Medulla oblongata (tissue), 1 donor: ENCODE results near the gene CXCL1.

ENCODE experiments used
- DNase-seq: peaks from one replicate; pipeline ENCODE4 v3.0.0-alpha.2; 2015; ENCODE audit errors: extremely low spot score

Gene CXCL1

GRCh38 chr4:73851293-73851692 is 17.9 kb upstream of the CXCL1 start:
- no peak for DNase-seq

DNA sequence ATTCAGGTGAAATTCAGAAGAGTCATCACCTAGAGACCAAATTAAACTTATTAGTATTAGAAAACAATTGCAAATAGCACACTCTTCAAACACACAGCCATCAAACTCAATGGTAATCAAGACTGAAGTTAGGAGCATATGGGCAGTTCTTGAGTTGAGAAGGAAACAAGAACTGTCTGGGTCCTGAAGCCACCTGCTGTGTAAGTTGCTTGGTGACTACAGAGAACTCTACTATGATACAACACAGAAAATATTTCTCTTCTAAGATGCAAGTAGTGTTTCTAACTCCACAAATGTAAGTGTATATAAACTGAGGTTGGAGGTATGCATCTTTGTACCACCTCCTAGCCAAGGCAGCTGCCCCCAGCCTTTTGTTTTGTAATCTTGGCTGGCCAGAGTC is 16.4 kb upstream of the CXCL1 start:
- no peak for DNase-seq

- DNase-seq = no peak
Measured at GRCh38 chr4:73853246-73853704, 15.9 kb upstream of the CXCL1 start, which contains the start of gene PF4V1. Gene PF4V1 (plus strand): TSS chr4:73853296. CDS start chr4:73853363, 67 bp downstream.

DNA sequence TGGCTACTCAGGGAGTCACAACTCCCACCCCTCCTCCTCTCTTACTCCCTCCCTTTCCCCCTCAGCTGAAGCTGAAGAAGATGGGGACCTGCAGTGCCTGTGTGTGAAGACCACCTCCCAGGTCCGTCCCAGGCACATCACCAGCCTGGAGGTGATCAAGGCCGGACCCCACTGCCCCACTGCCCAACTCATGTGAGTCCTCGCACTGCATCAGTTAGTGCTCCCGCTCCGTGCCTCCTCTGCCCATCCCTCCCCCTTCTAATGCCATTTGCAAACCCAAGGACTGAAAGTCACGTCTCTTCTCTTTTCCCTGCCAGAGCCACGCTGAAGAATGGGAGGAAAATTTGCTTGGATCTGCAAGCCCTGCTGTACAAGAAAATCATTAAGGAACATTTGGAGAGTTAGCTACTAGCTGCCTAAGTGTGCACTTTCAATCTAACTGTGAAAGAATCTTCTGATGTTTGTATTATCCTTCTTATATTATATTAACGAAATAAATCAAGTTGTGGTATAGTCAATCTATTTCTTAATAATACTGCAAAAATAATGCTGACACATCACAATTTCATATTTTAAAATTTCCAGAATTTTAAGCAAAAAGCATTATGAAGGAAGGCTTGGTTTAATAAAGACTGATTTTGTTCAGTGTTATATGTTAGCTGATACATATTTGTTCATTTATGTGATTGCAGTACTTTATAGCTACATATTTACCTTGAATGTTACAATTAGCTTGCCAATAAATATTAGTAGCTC is 15.3 kb upstream of the CXCL1 start:
- no peak for DNase-seq

- DNase-seq = no peak
Measured at GRCh38 chr4:73855406-73855805, 13.8 kb upstream of the CXCL1 start.

- no peak for DNase-seq
Measured at GRCh38 chr4:73856518-73856917, 12.7 kb upstream of the CXCL1 start.

DNA sequence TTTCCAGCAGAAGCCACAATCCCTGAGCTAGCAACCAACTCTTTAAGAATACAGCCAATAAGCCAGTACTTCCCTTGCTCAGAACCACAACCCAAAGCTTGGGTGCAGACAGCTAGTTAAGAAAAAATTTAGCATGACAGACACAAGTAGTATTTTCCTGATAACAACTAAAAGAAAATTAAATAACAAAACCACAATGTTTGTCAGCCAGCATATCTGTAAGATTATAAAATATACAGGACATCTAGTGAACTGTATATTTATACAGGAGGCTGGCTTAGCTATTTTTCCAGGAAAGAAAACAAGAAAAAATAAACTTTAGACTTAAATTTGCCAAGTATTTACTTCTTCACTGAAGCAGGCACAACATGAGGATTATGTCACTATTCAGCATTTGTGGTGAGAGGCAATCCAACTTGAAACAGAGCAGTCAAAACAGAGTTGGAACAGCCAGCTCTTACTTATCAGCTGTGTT is 9.5 kb upstream of the CXCL1 start:
- no peak for DNase-seq

GRCh38 chr4:73860181-73860580 is 9.0 kb upstream of the CXCL1 start:
- no peak for DNase-seq

DNA sequence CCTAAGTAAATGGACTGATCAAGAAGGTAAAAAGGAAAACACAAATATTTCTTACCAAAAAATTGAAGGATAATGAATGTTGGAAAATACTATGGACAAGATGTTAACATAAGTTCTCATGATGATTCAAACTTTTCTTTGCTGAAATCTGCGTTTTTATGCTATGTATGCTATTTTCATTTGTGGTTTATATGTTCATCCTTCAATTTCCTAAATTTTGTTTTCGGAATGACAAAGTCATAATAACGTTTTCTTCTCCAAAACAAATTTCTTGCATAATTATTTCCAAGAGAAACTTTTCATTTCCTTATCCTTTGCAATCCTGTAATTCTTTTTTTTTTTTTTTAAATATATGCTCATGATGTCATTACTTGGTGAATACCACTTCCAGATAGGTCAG is 8.3 kb upstream of the CXCL1 start:
- DNase-seq = no peak

DNA sequence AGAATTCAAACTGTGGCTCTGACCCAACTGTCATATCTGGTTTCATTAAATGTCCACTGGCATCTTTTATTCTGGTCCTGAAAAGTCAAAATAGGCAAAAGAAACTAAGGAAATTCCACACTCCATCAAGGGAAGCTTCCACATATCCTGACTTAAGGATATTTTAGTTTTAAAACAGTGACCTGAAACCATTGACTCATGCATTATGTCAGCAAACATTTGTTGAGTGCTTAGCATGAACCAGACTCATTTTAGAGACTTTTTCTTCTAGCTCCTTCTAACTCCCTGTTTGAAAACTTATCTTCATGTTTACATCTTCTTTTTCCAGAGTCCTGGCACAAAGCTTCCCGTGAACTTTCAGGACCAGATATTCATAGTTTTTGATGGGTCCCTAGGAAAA is 6.9 kb upstream of the CXCL1 start:
- no peak for DNase-seq

DNA sequence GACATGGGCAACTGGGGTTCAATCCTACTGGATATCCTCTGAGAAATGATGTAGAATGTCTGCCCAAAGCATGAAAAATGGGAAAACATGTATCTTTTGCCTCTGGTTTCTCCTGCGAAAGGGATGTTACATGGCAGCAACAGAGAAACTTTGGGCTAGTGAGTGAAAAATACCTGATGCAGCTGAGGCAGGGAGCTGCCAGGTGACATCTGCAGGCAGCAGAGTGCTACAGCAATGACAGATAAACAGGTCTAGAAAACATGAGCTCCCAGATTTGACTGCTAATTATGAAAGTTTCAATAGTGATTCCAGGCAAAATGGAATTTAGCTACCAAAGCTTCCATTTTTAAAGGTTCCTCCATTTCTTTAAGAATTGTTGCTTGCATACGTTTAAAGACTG is 4.8 kb upstream of the CXCL1 start:
- DNase-seq = no peak

DNA sequence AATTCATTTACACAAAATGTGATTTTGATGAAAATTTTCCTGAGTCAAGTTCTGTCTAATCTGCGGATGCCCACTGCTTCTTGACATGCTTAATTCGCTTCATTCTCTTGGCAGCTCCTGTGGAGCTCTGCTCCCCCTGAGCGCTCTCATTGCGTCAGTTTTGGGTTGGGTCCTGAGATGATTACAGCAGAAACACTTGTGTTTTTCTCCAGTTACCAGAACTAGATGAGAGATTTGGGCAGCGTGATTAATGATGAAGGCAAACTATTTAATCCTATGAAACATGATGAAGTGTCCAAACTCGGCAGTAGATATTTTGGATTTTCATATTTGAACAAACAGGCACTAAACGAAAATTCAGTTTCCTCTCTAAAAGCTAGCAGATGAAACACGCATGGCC is 4.2 kb upstream of the CXCL1 start:
- no peak for DNase-seq

- DNase-seq = no peak
Measured at GRCh38 chr4:73865431-73866096, 3.6 kb upstream of the CXCL1 start.

GRCh38 chr4:73866246-73866645 is 2.9 kb upstream of the CXCL1 start:
- DNase-seq = no peak

DNA sequence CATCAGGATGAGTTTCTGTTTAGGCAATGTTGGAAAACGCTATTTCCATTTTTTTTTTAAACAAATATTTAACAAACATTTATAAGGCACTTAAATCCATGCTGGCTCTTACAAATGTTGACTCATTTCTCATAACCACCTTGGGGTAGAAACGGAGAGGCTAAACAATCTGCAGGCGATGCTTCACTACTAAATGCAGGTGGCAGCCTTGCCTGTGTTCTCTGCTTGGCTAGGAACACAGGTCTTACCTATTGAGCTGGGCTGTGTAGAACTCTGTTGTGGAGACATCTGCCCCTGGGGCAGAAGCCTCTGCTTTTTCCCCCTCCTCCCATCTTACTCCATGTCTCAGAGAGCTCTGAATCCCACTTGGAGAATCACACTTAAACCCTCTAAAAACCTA is 1.4 kb upstream of the CXCL1 start:
- no peak for DNase-seq

GRCh38 chr4:73868206-73869129 is 725 bp upstream of the CXCL1 start:
- no peak for DNase-seq

- no peak for DNase-seq
Measured at GRCh38 chr4:73870260-73870659, 1.1 kb downstream of the CXCL1 start.

DNA sequence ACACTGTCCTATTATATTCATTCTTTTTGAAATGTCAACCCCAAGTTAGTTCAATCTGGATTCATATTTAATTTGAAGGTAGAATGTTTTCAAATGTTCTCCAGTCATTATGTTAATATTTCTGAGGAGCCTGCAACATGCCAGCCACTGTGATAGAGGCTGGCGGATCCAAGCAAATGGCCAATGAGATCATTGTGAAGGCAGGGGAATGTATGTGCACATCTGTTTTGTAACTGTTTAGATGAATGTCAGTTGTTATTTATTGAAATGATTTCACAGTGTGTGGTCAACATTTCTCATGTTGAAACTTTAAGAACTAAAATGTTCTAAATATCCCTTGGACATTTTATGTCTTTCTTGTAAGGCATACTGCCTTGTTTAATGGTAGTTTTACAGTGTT is 1.6 kb downstream of the CXCL1 start:
- DNase-seq = no peak

- no peak for DNase-seq
Measured at GRCh38 chr4:73871511-73872310, 2.5 kb downstream of the CXCL1 start.

DNA sequence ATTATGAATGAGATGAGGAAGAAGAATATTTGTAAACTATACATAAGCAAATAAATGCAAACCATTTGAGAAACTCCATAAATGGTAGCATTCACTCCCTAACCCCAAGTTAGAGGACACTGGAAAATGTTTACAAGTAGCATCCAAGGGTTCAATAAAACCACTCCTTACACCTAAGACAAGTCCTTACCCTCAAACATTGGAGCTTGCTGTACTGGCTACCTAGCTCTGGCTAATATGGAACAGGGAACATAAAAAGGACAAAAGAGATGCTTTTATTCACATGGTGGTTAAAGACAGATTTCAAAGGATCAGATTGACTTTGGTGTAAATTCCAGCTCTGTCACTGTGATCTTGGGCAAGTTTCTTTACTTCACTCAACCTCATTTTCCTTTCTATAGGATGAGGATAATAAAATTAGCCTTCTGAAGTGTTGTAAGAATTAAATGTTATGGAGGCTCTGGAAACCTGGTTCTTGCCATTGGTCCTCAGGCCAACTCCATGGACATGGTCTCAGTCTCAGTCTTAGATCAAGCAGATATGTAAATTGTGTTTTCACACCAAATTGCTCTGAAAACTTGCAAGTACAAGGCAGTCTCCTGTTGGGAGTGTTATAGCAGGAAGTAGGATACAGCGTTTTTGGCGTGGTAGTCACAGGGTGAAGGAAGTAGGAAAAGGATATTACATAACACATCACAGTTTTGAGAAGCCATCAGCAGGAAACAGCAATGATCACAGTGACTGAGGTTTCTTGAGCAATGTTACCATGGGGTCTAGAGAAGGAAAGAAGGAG is 3.3 kb downstream of the CXCL1 start:
- no peak for DNase-seq

DNA sequence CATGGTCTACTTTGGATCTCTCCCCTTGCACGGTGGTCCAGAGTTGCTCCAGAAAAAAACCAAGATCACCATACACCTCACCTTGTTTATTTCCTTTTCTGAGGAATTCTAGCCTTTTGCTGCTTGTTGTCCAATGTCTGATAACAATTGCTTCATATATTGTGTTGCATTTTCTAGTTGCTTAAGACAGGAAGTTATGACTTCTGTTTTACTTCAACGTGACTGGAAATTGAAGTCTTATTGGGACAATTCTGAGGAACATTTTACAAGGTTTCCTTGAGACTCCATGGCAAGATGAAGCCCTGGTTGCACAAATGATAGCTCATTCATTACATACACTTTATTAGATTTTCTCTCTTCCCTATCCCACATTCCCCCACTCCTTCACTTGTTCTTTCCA is 5.2 kb downstream of the CXCL1 start:
- no peak for DNase-seq
